ENCODE results near the gene EIF2S2.

DNA sequence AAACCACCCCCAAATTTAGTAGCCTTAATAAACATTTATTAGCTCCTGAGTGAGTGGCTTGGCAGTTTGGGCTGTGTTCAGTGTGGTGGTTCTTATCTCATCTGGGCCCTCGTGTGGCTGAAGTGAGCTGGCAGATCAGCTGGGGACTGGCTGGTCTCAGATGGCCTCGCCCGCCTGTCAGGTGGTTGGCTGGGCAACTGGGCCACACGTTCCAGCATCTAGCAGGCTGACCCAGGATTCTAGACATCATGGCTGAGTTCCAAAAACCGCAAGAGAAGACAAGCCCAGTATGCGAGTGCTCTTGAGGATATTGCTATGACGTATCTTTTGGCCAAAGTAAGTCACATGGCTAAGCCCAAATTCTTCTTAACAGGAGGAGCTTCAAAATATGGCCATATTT is 28.9 kb downstream of the EIF2S2 start:
- TF ChIP-seq, protein P1, sequence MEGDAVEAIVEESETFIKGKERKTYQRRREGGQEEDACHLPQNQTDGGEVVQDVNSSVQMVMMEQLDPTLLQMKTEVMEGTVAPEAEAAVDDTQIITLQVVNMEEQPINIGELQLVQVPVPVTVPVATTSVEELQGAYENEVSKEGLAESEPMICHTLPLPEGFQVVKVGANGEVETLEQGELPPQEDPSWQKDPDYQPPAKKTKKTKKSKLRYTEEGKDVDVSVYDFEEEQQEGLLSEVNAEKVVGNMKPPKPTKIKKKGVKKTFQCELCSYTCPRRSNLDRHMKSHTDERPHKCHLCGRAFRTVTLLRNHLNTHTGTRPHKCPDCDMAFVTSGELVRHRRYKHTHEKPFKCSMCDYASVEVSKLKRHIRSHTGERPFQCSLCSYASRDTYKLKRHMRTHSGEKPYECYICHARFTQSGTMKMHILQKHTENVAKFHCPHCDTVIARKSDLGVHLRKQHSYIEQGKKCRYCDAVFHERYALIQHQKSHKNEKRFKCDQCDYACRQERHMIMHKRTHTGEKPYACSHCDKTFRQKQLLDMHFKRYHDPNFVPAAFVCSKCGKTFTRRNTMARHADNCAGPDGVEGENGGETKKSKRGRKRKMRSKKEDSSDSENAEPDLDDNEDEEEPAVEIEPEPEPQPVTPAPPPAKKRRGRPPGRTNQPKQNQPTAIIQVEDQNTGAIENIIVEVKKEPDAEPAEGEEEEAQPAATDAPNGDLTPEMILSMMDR (IDR thresholded peaks at IDR 0.05 in 2 of 3, conservative IDR thresholded peaks at IDR 0.05 in 1 of 3; ENCODE audit: borderline replicate concordance in 1 of 3, insufficient read depth in 1 of 3, low read depth in 2 of 3, low read length in 2 of 3): no peak
- TF ChIP-seq SP1 (IDR thresholded peaks at IDR 0.05; ENCODE audit: low read depth) (no peak), SRF (IDR thresholded peaks at IDR 0.05; ENCODE audit: low read depth) (no peak), EZH2 (IDR thresholded peaks at IDR 0.05) (no peak), EGR1 (IDR thresholded peaks at IDR 0.05; ENCODE audit: low read depth) (no peak), ZNF274 (IDR thresholded peaks at IDR 0.05; ENCODE audit: low read depth, low read length) (no peak), POLR2A (IDR thresholded peaks at IDR 0.05; ENCODE audit: borderline replicate concordance, extremely low read depth, insufficient read depth, insufficient read length) (no peak), TCF7L2 (IDR thresholded peaks at IDR 0.05; ENCODE audit: borderline replicate concordance, extremely low read depth, insufficient read depth, insufficient read length) (no peak), EZH2phosphoT487 (IDR thresholded peaks at IDR 0.05; ENCODE audit: borderline replicate concordance) (no peak)

Measured in HCT116 (cell line).